Liver (tissue), 3 donors: ENCODE results near the gene ANKRD11.

Source experiments
- GABPA ChIP-seq, 2 donors: IDR thresholded peaks in 1 of 2; conservative IDR thresholded peaks in 1 of 2; 2 replicates each; pipeline ENCODE4 v1.6.1; 2016; ENCODE audit warnings: antibody characterized with exemption in 2 of 2, mild to moderate bottlenecking in 1 of 2, moderate library complexity in 1 of 2
- HNF4A ChIP-seq, 2 donors: conservative IDR thresholded peaks; 2 replicates each; pipeline ENCODE4 v1.6.1; 2016; ENCODE audit warnings: antibody characterized with exemption in 2 of 2, mild to moderate bottlenecking in 2 of 2
- HNF4G ChIP-seq: IDR thresholded peaks from 2 replicates; pipeline ENCODE4 v1.6.1; 2016; ENCODE audit warnings: antibody characterized with exemption
- JUND ChIP-seq, 2 donors: IDR thresholded peaks; 2 replicates each; pipeline ENCODE4 v1.6.1; 2016; ENCODE audit warnings: antibody characterized with exemption in 2 of 2
- RAD21 ChIP-seq, 2 donors: IDR thresholded peaks; 2 replicates each; pipeline ENCODE4 v1.6.1; 2016; ENCODE audit warnings: antibody characterized with exemption in 2 of 2, mild to moderate bottlenecking in 2 of 2
- SP1 ChIP-seq: IDR thresholded peaks from 2 replicates; pipeline ENCODE4 v1.6.1; 2018; ENCODE audit warnings: antibody characterized with exemption, mild to moderate bottlenecking
- TAF1 ChIP-seq: conservative IDR thresholded peaks from 2 replicates; pipeline ENCODE4 v1.6.1; 2016; ENCODE audit warnings: antibody characterized with exemption, mild to moderate bottlenecking
- TF ChIP-seq, protein P1 (sequence below): fragments of 150-350 bp; IDR thresholded peaks from 2 replicates; pipeline ENCODE4 v1.5.1; 2017; ENCODE audit warnings: improper control_type of control experiment, low read depth, low read length; ENCODE audit not compliant: missing input control
- TF ChIP-seq, protein P2 (sequence below): IDR thresholded peaks from 2 replicates; pipeline ENCODE4 v1.6.1; 2016; ENCODE audit warnings: antibody characterized with exemption
- TF ChIP-seq, protein P3 (sequence below): IDR thresholded peaks from 2 replicates; pipeline ENCODE4 v1.6.1; 2016; ENCODE audit warnings: antibody characterized with exemption, mild to moderate bottlenecking
- TF ChIP-seq, protein P4 (sequence below): IDR thresholded peaks from 2 replicates; pipeline ENCODE4 v1.6.1; 2016; ENCODE audit warnings: antibody characterized with exemption
- donor health status: healthy.
- donor health status: healthy.

DNA sequence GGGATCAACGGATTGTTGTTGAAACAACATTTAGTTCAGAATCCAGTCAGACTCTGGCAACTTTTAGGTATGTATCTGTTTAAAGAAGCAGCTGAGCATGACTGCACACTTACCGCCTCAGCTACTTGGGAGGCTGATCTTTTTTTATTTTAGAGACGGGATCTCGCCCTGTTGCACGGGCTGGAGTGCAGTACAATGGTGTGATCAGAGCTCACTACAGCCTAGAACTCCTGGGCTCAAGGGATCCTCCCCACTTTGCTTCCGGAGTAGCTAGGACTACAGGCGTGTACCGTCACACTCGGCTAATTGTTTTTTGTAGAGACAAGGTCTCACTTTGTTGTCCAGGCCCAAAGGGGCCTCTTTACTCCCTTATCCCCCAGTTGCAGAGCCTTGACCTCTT is 20.2 kb upstream of the ANKRD11 start:
- TF ChIP-seq, protein P1, sequence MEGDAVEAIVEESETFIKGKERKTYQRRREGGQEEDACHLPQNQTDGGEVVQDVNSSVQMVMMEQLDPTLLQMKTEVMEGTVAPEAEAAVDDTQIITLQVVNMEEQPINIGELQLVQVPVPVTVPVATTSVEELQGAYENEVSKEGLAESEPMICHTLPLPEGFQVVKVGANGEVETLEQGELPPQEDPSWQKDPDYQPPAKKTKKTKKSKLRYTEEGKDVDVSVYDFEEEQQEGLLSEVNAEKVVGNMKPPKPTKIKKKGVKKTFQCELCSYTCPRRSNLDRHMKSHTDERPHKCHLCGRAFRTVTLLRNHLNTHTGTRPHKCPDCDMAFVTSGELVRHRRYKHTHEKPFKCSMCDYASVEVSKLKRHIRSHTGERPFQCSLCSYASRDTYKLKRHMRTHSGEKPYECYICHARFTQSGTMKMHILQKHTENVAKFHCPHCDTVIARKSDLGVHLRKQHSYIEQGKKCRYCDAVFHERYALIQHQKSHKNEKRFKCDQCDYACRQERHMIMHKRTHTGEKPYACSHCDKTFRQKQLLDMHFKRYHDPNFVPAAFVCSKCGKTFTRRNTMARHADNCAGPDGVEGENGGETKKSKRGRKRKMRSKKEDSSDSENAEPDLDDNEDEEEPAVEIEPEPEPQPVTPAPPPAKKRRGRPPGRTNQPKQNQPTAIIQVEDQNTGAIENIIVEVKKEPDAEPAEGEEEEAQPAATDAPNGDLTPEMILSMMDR, result no peak
- TF ChIP-seq TAF1, result no peak
- no peak for TF ChIP-seq HNF4A (conservative IDR thresholded peaks at IDR 0.05)
- TF ChIP-seq, protein P2, sequence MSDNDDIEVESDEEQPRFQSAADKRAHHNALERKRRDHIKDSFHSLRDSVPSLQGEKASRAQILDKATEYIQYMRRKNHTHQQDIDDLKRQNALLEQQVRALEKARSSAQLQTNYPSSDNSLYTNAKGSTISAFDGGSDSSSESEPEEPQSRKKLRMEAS, result no peak
- TF ChIP-seq SP1, result no peak
- no peak for TF ChIP-seq JUND (IDR thresholded peaks at IDR 0.05)
- TF ChIP-seq, protein P3, sequence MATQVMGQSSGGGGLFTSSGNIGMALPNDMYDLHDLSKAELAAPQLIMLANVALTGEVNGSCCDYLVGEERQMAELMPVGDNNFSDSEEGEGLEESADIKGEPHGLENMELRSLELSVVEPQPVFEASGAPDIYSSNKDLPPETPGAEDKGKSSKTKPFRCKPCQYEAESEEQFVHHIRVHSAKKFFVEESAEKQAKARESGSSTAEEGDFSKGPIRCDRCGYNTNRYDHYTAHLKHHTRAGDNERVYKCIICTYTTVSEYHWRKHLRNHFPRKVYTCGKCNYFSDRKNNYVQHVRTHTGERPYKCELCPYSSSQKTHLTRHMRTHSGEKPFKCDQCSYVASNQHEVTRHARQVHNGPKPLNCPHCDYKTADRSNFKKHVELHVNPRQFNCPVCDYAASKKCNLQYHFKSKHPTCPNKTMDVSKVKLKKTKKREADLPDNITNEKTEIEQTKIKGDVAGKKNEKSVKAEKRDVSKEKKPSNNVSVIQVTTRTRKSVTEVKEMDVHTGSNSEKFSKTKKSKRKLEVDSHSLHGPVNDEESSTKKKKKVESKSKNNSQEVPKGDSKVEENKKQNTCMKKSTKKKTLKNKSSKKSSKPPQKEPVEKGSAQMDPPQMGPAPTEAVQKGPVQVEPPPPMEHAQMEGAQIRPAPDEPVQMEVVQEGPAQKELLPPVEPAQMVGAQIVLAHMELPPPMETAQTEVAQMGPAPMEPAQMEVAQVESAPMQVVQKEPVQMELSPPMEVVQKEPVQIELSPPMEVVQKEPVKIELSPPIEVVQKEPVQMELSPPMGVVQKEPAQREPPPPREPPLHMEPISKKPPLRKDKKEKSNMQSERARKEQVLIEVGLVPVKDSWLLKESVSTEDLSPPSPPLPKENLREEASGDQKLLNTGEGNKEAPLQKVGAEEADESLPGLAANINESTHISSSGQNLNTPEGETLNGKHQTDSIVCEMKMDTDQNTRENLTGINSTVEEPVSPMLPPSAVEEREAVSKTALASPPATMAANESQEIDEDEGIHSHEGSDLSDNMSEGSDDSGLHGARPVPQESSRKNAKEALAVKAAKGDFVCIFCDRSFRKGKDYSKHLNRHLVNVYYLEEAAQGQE, result no peak
- TF ChIP-seq, protein P4, sequence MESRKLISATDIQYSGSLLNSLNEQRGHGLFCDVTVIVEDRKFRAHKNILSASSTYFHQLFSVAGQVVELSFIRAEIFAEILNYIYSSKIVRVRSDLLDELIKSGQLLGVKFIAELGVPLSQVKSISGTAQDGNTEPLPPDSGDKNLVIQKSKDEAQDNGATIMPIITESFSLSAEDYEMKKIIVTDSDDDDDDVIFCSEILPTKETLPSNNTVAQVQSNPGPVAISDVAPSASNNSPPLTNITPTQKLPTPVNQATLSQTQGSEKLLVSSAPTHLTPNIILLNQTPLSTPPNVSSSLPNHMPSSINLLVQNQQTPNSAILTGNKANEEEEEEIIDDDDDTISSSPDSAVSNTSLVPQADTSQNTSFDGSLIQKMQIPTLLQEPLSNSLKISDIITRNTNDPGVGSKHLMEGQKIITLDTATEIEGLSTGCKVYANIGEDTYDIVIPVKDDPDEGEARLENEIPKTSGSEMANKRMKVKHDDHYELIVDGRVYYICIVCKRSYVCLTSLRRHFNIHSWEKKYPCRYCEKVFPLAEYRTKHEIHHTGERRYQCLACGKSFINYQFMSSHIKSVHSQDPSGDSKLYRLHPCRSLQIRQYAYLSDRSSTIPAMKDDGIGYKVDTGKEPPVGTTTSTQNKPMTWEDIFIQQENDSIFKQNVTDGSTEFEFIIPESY, result no peak
- no peak for TF ChIP-seq HNF4G
- no peak for TF ChIP-seq GABPA (IDR thresholded peaks at IDR 0.05 in 1 of 2, conservative IDR thresholded peaks at IDR 0.05 in 1 of 2)
- TF ChIP-seq RAD21 (IDR thresholded peaks at IDR 0.05), result no peak
